ENCODE results near the gene HAX1.

DNA sequence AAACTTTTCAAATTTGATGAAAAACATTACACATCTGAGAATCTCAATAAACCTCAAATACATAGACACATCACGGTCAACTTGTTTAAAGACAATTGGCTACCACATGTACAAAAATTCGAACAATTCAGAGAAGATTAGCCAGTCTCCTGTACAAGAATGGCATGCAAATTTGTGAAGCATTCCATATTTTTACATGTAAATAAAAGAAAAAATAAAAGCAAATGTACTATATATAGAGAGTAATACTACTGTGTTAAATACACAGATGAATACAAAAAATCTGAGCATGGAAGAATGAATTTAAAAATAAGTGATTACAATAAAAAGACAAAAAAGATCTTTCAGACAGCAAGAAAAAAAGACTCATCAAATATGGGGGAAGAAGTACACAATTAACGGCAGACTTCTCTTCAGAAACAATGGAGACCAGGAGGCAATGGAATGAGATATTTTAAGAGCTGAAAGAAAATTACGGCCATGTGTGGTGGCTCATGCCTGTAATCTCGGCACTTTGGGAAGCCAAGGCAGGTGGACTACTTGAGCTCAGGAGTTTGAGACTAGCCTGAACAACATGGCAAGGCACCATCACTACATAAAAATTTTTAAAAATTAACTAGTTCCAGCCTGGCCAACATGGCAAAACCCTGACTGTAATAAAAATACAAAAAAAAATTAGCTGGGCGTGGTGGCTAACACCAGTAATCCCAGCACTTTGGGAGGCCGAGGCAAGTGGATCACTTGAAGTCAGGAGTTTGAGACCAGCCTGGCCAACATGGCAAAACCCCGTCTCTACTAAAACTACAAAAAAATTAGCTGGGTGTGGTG, 23.2 kb downstream of the HAX1 start:
- TF ChIP-seq, protein P1, sequence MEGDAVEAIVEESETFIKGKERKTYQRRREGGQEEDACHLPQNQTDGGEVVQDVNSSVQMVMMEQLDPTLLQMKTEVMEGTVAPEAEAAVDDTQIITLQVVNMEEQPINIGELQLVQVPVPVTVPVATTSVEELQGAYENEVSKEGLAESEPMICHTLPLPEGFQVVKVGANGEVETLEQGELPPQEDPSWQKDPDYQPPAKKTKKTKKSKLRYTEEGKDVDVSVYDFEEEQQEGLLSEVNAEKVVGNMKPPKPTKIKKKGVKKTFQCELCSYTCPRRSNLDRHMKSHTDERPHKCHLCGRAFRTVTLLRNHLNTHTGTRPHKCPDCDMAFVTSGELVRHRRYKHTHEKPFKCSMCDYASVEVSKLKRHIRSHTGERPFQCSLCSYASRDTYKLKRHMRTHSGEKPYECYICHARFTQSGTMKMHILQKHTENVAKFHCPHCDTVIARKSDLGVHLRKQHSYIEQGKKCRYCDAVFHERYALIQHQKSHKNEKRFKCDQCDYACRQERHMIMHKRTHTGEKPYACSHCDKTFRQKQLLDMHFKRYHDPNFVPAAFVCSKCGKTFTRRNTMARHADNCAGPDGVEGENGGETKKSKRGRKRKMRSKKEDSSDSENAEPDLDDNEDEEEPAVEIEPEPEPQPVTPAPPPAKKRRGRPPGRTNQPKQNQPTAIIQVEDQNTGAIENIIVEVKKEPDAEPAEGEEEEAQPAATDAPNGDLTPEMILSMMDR (IDR thresholded peaks at IDR 0.05; ENCODE audit: insufficient read depth, low read length, poor library complexity, severe bottlenecking): no peak
- TF ChIP-seq EZH2phosphoT487 (conservative IDR thresholded peaks at IDR 0.05; ENCODE audit: low read length): no peak
